HTERT RPE-1 (cell line): ENCODE measurements around the gene ACP2.
"Not testable (repeated sequence)": the region's sequence is repeated elsewhere in the genome, so short reads cannot be mapped to it uniquely, and the experiment has no call there.

Experiments
- in situ Hi-C: fragments of 300-500 bp; cut with MboI; formaldehyde crosslinking; loops from 4 replicates; pipeline ENCODE4 v1.14.3; 2020; ENCODE audit warnings: low sequenced_read_pairs

The ACP2 gene

GRCh38 chr11:47208008-47208552 is 40.5 kb downstream of the ACP2 start:
- in situ Hi-C loops: not testable (repeated sequence)

GRCh38 chr11:47207459-47207858 is 41.2 kb downstream of the ACP2 start:
- in situ Hi-C loops: no loop called here

DNA sequence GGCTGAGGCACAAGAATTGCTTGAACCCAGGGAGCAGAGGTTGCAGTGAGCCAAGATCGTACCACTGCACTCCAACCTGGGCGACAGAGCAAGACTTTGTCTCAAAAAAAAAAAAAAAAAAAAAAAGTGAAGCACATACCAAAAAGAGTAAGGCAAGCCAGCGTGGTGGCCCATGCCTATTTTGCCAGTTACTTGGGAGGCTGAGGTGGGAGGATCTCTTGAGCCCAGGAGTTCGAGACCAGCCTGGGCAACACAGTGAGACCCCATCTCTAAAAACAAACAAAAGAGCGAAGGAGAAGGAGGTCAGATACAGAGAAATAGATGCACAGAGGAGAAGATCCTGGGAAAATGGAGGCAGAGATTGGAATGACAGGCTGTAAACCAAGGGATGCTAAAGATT is 42.0 kb downstream of the ACP2 start:
- in situ Hi-C loops: not testable (repeated sequence)

DNA sequence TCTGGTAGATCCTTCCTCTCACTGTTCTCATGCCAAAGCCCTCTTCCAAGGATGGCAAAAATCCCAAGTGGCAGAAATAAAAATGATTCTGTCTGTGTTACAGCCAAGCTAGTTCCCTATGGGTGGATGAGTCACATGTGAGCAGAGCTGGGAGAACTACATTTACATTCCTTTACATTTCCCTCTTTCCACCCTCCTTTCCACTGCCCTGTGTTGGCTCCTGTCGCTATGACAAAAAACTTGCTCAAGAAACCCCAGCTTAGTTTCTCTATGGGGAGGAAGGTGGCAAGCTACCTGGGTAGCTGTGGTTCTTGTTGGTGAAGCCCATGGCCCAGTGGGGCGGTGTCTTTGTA is 44.0 kb downstream of the ACP2 start:
- in situ Hi-C loops: no loop called here

- in situ Hi-C loops: no loop called here
Measured at GRCh38 chr11:47202576-47202975, 46.0 kb downstream of the ACP2 start.

DNA sequence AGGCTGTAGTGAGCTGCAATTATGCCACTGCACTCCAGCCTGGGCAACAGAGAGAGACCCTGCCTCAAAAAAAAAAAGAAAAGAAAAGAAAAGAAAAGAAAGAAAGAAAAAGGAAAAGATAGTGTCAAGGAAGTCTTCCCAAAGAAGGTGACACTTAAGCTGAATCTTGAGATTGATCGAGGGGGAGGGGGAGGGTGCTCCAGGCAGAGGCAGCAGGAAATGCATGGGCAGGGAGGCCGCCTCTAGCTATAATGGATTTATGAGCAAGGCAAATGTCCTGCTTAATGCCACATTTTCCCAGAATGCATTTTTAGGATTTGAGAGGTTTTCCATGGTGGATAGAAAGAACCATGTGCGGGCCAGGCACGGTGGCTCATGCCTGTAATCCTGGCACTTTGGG is 47.6 kb downstream of the ACP2 start:
- in situ Hi-C loops: no loop called here

DNA sequence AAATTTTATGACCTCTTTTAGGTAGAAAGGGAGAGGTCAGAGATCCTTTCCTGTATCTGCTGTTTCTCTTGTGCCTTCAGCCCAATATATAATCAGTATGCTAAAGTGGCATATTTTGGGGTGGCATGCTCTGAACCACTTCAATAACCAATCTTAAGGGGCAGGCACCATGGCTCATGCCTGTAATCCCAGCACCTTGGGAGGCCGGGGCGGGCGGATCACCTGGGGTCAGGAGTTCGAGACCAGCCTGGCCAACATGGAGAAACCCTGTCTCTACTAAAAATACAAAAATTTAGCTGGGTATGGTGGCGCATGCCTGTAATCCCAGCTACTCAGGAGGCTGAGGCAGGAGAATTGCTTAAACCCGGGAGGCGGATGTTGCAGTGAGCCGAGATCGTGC is 50.5 kb downstream of the ACP2 start:
- in situ Hi-C loops: not testable (repeated sequence)

- in situ Hi-C loops: no loop called here
Measured at GRCh38 chr11:47192111-47192510, 56.5 kb downstream of the ACP2 start.

GRCh38 chr11:47191137-47191536 is 57.5 kb downstream of the ACP2 start:
- in situ Hi-C loops: not testable (repeated sequence)
